ENCODE results near the gene UNC13B.
"Not testable (repeated sequence)": the region's sequence is repeated elsewhere in the genome, so short reads cannot be mapped to it uniquely, and the experiment has no call there.

The UNC13B gene

DNA sequence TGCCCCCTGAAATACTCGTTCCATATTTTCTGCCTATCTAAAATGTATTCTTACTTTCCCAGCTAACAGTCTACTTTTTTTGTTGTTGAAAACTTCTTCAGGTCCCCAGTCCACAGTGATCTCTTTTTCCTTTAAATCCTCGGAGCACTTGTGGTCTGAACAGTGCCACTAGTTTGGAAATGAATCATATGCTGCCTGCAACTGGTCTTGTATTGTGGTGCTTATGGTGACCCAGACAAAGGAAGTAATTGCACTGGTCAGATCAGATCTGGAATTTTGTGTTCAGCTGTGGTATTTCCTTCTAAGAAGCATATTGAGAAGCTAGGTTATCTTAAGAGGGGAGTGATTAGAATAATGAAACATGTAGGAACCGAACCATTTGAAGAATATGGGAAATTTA lies 2.9 kb downstream of the UNC13B start:
- no peak for DNase-seq

GRCh38 chr9:35167429-35167828 lies 5.6 kb downstream of the UNC13B start:
- DNase-seq = not testable (repeated sequence)

DNA sequence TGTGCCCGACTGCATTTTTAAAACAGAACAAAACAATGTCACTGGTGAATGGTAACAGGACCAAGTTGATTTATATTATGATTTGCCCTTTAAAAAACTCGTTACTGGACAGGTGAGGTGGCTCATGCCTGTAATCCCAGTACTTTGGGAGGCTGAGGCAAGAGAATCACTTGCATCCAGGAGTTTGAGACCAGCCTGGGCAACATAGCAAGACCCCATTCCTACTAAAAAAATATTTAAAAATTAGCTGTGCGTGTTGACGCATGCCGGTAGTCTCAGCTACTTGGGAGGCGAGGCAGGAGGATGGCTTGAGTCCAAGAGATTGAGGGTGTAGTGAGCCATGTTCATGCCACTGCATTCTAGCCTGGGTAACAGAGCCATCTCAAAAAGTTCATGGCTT lies 7.2 kb downstream of the UNC13B start:
- DNase-seq = no peak

DNA sequence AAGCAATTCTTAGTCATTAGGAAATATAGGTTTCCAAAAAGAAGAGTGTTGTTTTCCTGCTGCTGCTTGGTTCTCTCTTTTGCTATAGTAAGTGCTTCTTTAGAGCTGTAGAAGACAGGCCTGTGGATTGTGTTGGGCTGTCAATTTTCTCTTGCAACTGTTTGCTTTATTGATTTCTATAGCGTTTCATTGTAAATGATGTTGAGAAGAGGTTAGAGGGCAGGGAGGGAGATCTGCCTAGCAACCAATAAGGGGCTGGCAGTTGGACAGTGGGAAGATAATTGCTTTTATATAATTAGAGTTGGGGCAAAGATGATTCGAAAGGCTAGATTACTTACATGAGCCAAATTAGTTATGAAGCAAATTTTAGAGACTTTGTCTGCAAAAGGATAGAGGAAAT lies 11.1 kb downstream of the UNC13B start:
- no peak for DNase-seq

DNA sequence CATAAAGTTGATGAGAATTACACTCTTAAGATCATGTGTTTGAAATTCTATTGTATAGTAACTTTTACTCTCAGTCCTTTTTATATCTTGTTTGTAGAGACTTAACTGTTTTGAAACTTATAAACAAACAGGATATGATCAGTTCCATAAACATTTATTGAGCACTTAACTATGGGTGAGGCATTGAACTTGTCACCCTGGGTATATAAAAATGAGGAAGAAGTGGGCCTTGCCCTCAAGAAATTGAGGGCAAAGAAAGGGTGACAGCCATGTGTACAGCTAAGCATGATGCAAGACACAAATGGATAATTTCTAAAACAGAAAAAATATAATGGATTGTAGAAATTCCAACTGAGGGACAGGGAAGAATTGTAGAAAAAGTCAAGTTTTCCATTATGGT lies 15.7 kb downstream of the UNC13B start:
- DNase-seq = no peak

DNA sequence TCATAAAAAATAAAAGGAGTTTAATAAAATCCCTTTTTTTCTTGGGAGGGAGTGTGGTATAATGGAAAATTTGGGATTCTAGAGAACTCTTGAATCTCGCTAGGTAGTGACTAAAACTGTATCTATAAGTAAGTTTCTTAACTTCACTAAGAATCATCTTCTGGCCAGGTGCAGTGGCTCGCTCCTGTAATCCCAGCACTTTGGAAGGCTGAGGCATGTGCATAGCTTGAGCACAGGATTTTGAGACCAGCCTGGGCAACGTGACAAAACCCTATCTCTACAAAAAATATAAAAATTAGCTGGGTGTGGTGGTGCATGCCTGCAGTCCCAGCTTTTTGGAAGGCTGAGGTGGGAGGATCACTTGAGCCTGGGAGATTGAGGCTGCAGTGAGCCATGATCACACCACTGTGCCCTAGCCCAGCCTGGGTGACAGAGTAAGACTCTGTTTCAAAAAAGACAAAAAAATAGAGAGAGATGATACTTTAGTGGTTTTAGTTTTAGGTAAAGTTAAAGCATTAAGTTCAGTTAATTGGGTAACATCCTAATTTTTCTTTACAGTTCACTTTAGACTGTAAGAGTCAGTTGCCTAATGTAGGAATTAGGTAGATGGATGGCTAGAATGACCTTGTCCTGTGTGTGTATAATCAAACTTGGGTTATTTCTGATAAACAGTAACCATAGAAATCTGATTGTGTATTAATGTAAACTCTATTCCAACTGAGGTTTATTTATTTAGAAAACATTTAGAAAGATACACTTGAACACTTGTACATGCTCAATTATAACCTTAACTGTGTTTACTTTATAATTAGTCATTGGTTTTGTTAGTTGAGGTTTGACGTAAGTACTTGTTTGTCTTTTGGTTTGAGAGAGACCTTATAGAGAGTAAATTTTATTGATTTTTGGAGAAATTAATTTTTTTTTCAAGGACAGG lies 17.8 kb downstream of the UNC13B start:
- DNase-seq = no peak

GRCh38 chr9:35180801-35181200 lies 19.0 kb downstream of the UNC13B start:
- no peak for DNase-seq

DNA sequence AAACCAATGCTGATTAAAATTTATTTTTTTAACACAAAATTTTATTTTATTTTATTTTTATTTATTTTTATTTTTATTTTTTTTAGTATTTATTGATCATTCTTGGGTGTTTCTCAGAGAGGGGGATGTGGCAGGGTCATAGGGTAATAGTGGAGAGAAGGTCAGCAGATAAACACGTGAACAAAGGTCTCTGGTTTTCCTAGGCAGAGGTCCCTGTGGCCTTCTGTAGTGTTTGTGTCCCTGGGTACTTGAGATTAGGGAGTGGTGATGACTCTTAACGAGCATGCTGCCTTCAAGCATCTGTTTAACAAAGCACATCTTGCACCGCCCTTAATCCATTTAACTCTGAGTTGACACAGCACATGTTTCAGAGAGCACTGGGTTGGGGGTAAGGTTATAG lies 20.6 kb downstream of the UNC13B start:
- DNase-seq = not testable (repeated sequence)

DNA sequence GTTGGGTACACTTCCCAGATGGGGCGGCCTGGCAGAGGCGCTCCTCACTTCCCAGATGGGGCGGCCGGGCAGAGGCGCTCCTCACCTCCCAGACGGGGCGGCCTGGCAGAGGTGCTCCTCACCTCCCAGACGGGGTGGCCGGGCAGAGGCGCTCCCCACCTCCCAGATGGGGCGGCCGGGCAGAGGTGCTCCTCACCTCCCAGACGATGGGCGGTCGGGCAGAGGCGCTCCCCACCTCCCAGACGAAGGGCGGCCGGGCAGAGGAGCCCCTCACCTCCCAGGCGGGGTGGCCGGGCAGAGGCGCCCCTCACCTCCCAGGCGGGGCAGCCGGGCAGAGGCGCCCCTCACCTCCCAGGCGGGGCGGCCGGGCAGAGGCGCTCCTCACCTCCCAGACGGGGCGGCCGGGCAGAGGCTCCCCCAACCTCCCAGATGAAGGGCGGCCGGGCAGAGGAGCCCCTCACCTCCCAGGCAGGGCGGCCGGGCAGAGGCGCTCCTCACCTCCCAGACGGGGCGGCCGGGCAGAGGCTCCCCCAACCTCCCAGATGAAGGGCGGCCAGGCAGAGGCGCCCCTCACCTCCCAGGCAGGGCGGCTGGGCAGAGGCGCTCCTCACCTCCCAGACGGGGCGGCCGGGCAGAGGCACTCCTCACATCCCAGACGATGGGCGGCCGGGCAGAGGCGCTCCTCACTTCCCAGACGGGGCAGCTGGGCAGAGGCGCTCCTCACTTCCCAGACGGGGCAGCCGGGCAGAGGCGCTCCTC lies 21.4 kb downstream of the UNC13B start:
- not testable (repeated sequence) for DNase-seq

DNA sequence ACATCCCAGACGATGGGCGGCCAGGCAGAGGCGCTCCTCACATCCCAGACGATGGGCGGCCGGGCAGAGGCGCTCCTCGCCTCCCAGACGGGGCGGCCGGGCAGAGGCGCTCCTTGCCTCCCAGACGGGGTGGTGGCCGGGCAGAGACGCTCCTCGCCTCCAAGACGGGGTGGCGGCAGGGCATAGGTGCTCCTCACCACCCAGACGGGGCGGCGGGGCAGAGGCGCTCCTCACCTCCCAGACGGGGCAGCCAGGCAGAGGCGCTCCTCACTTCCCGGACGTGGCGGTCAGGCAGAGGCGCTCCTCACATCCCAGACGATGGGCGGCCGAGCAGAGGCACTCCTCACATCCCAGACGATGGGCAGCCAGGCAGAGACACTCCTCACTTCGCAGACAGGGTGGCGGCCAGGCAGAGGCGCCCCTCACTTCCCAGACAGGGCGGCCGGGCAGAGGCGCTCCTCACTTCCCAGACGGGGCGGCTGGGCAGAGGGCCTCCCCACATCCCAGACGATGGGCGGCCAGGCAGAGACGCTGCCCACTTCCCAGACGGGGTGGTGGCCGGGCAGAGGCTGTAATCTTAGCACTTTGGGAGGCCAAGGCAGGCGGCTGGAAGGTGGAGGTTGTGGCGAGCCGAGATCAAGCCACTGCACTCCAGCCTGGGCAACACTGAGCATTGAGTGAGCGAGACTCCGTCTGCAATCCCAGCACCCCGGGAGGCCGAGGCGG lies 22.1 kb downstream of the UNC13B start:
- not testable (repeated sequence) for DNase-seq

DNA sequence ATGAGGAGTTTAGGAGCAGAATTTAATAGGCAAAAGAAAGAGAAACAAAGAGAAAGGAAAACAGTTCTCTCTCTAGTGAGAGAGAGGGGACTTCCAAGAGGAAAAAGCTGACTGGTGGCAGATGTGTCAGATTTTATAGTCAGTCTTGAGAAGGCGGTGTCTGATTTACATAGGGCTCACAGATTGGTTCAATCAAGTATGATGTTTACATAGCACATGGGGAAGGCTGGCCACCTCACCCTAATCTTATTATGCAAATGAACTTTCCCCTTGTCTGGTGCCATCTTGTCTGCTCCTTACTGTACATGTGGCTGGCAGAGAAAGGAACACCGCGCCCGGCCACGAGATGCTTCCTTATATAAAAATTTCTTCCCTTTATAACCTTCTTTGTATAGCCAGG lies 24.7 kb downstream of the UNC13B start:
- no peak for DNase-seq

- no peak for DNase-seq
These were observed 28.4 kb downstream of the UNC13B start for GRCh38 chr9:35190203-35190602.

DNA sequence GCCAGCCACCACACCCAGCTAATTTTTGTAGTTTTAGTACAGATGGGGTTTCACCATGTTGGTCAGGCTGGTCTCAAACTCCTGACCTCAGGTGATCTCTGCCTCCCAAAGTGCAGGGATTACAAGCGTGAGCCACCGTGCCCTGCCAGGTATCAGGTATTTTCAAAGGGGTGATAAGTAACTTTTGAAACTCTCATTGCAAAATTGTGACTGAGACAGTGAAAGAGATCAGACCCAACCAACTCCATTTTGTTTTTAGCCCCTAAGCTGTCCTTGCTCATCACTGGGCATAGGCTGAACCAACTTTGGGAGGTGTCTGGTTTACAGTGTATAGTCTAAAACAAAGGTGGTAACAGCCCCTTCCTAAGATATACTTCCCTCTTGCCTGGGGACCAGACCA lies 29.3 kb downstream of the UNC13B start:
- DNase-seq = no peak

GRCh38 chr9:35193762-35194161 lies 32.0 kb downstream of the UNC13B start:
- no peak for DNase-seq

GRCh38 chr9:35195683-35196082 lies 33.9 kb downstream of the UNC13B start:
- no peak for DNase-seq

- no peak for DNase-seq
These were observed 36.4 kb downstream of the UNC13B start for GRCh38 chr9:35198191-35198590.

- no peak for DNase-seq
These were observed 41.7 kb downstream of the UNC13B start for GRCh38 chr9:35203528-35203927.

DNA sequence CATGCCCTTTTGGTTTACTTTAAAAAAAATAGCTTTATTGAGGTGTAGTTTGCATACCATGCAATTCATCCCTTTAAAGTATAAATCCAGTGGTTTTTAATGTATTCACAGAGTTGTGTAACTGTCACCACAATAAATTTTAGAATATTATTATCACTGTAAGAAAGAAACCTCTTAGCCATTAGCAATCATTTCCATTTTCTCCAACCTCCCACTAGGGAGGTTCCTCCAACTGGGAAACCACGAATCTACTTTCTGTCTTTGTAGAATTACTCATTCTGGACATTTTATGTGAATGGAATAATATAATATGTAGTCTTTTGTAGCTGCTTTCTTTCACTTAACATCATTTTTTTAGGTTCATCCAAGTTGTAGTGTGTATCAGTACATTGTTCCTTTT lies 43.5 kb downstream of the UNC13B start:
- DNase-seq = no peak

DNA sequence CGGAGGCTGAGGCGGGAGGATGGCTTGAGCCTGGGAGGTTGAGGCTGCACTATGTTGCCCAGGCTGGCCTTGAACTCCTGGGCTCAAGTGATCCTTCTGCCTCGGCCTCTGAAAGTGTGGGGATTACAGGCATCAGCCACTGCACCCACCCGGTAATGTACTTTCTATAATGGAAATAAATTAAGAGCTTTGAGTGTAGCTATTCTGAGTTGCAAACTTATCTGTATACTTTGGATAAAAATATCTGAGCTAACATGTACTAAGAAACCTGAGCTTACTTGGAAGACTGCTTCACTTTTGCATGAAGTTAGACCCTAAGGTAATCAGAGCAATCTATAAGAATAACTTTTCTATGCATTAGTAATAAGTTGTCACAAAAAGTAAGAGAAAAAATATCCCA lies 50.0 kb downstream of the UNC13B start:
- no peak for DNase-seq

GRCh38 chr9:35220659-35221338 lies 59.0 kb downstream of the UNC13B start:
- DNase-seq = no peak

- DNase-seq = no peak
These were observed 63.9 kb downstream of the UNC13B start for GRCh38 chr9:35225677-35226076.

GRCh38 chr9:35226651-35227050 lies 64.8 kb downstream of the UNC13B start:
- DNase-seq = no peak

GRCh38 chr9:35227284-35227683 lies 65.5 kb downstream of the UNC13B start:
- no peak for DNase-seq

Measured in stimulated activated CD4-positive, alpha-beta T cell treated with anti-CD3 and anti-CD28 coated beads, Interleukin-4, amount 100 ng/mL, for 4 hours (primary cell).